Gastroesophageal sphincter (tissue), 4 donors: ENCODE results near the gene C7. TPM values are rescaled to one million over a fixed set of nuclear protein-coding genes. Genes with fewer than 3 reads are reported as not detected.

Experiments
- ATAC-seq: fragments of 150-250 bp; one replicate; pipeline ENCODE4 v1.9.1; 2016; ENCODE audit warnings: mild to moderate bottlenecking, moderate library complexity
- H3K27ac ChIP-seq, 4 donors: fragments of 200-600 bp; sonication (generic) in 3 of 4; 1 replicate in 3 of 4; 2 replicates in 1 of 4; pipeline ENCODE4 v1.5.1; 2016 to 2019
- H3K27me3 ChIP-seq: fragments of 200-600 bp; sonication (generic); one replicate; pipeline ENCODE4 v1.5.1; 2019
- H3K36me3 ChIP-seq, 2 donors: fragments of 200-600 bp; sonication (generic); one replicate each; pipeline ENCODE4 v1.5.1; 2019; ENCODE audit warnings: control low read depth in 1 of 2
- H3K4me1 ChIP-seq, 3 donors: fragments of 200-600 bp; sonication (generic); 1 replicate in 2 of 3; 2 replicates in 1 of 3; pipeline ENCODE4 v1.5.1; 2016 to 2019; ENCODE audit warnings: control low read depth in 2 of 3
- H3K4me3 ChIP-seq, 2 donors: fragments of 200-600 bp; sonication (generic); one replicate each; pipeline ENCODE4 v1.5.1; 2019; ENCODE audit warnings: mild to moderate bottlenecking in 1 of 2, moderate library complexity in 1 of 2
- H3K9me3 ChIP-seq, 3 donors: fragments of 200-600 bp; sonication (generic); one replicate each; pipeline ENCODE4 v1.5.1; 2017 to 2019; ENCODE audit warnings: control low read depth in 2 of 3
- CTCF ChIP-seq, 4 experiments: fragments of 200-600 bp in 2 of 4; fragments of 450-650 bp in 2 of 4; sonication (generic) in 1 of 4; IDR thresholded peaks; one replicate each; pipeline ENCODE4 v1.5.1; 2017 to 2019; ENCODE audit warnings: antibody characterized with exemption in 4 of 4, mild to moderate bottlenecking in 2 of 4, moderate library complexity in 2 of 4
- EP300 ChIP-seq: sonication (generic); formaldehyde crosslinking; IDR thresholded peaks from one replicate; pipeline ENCODE4 v1.6.1; 2017; ENCODE audit warnings: antibody characterized with exemption, mild to moderate bottlenecking
- POLR2A ChIP-seq, 2 donors: fragments of 450-650 bp; IDR thresholded peaks; one replicate each; pipeline ENCODE4 v1.6.1; 2017; ENCODE audit warnings: antibody characterized with exemption in 2 of 2, mild to moderate bottlenecking in 2 of 2, moderate library complexity in 1 of 2
- POLR2AphosphoS5 ChIP-seq: sonication (generic); formaldehyde crosslinking; IDR thresholded peaks from one replicate; pipeline ENCODE4 v1.6.1; 2017; ENCODE audit warnings: antibody characterized with exemption
- WGBS, 2 donors: methylation state at CpG; one replicate each; pipeline ENCODE4 v1.1.5; 2018; ENCODE audit warnings: low coverage in 1 of 2; 5-methylcytosine and 5-hydroxymethylcytosine counted together
- total RNA-seq, 4 donors: library from RNA; depleted of rRNA; stranded (reverse); fragments of >200 nt; gene quantifications; one replicate each; pipeline ENCODE4 v1.1.0, GENCODE V29; 2016

C7 gene
- total RNA-seq, 4 donors from 2014 or later, result 396 to 929 (median 694) TPM

GRCh38 chr5:40945111-40945510, 35.8 kb downstream of the C7 start:
- Histone ChIP-seq H3K36me3 (no peaks in the 10 kb centered on the region), H3K27ac (no peak overlapping the region), H3K27me3 (no peaks in the 10 kb centered on the region), H3K4me1 (no peaks in the 10 kb centered on the region), H3K4me3 (no peak overlapping the region), H3K9me3 (no peaks in the 10 kb centered on the region)
- 88 to 92% methylated on average over 5 of the region's 5 CpGs for WGBS, 2 donors
- TF ChIP-seq POLR2AphosphoS5 (no peak), CTCF (IDR thresholded peaks at IDR 0.05) (no peak), EP300 (no peak), POLR2A (IDR thresholded peaks at IDR 0.05) (no peak)
- no peak for ATAC-seq

- H3K4me3 ChIP-seq, result no peak overlapping the region
- ATAC-seq, result no peak
- TF ChIP-seq EP300 (no peak), POLR2AphosphoS5 (no peak), CTCF (IDR thresholded peaks at IDR 0.05) (no peak)
- H3K27ac ChIP-seq, result no peak overlapping the region
- no peaks in the 10 kb centered on the region for H3K27me3 ChIP-seq
- peaks cover 0 to 13% of the 10 kb centered on the region in 2 donors for H3K36me3 ChIP-seq
- H3K4me1 ChIP-seq, result no peaks in the 10 kb centered on the region
- peaks cover 0 to 7% (median 0%) of the 10 kb centered on the region in 3 donors for H3K9me3 ChIP-seq
- 59 to 78% methylated on average over 3 to 5 of the region's 5 CpGs for WGBS, 2 donors
These were observed 46.0 kb downstream of the C7 start for GRCh38 chr5:40955313-40955712.

GRCh38 chr5:40957048-40957447, 47.8 kb downstream of the C7 start:
- WGBS, 2 donors, result 88 to 90% methylated on average over 3 of the region's 3 CpGs
- no peak overlapping the region for H3K4me3 ChIP-seq
- H3K27me3 ChIP-seq, result no peaks in the 10 kb centered on the region
- TF ChIP-seq POLR2AphosphoS5 (no peak), CTCF (IDR thresholded peaks at IDR 0.05) (no peak), POLR2A (IDR thresholded peaks at IDR 0.05) (no peak), EP300 (no peak)
- ATAC-seq, result no peak
- peaks cover 0 to 13% of the 10 kb centered on the region in 2 donors for H3K36me3 ChIP-seq
- no peaks in the 10 kb centered on the region for H3K4me1 ChIP-seq
- no peak overlapping the region for H3K27ac ChIP-seq
- peaks cover 0 to 7% (median 0%) of the 10 kb centered on the region in 3 donors for H3K9me3 ChIP-seq

GRCh38 chr5:40958811-40959210, 49.5 kb downstream of the C7 start:
- Histone ChIP-seq H3K27ac (no peak overlapping the region), H3K36me3 (peaks cover 0 to 17% of the 10 kb centered on the region in 2 donors), H3K4me1 (no peaks in the 10 kb centered on the region), H3K4me3 (no peak overlapping the region), H3K27me3 (no peaks in the 10 kb centered on the region), H3K9me3 (peaks cover 0 to 7% (median 0%) of the 10 kb centered on the region in 3 donors)
- ATAC-seq, result no peak
- no peak for TF ChIP-seq EP300
- TF ChIP-seq POLR2AphosphoS5, result no peak
- no peak for TF ChIP-seq CTCF (IDR thresholded peaks at IDR 0.05)
- TF ChIP-seq POLR2A (IDR thresholded peaks at IDR 0.05), result no peak
- WGBS, 2 donors, result 82 to 87% methylated on average over 5 of the region's 5 CpGs

- Histone ChIP-seq H3K4me3 (no peak overlapping the region), H3K9me3 (peaks cover 0 to 7% (median 0%) of the 10 kb centered on the region in 3 donors), H3K4me1 (no peaks in the 10 kb centered on the region), H3K27ac (no peak overlapping the region), H3K27me3 (no peaks in the 10 kb centered on the region), H3K36me3 (peaks cover 0 to 17% of the 10 kb centered on the region in 2 donors)
- no peak for TF ChIP-seq POLR2A (IDR thresholded peaks at IDR 0.05)
- TF ChIP-seq POLR2AphosphoS5, result no peak
- no peak for TF ChIP-seq EP300
- TF ChIP-seq CTCF (IDR thresholded peaks at IDR 0.05), result no peak
- no peak for ATAC-seq
- 92 to 100% methylated on average over 1 of the region's 1 CpG for WGBS, 2 donors
These were observed 50.7 kb downstream of the C7 start for GRCh38 chr5:40960037-40960436.
